ENCODE data around the gene SLC16A3. TPM values are rescaled to one million over a fixed set of nuclear protein-coding genes. Genes with fewer than 3 reads are reported as not detected.

SLC16A3 gene
- total RNA-seq, 1 experiment from 2014 or later, result 28.7 TPM

GRCh38 chr17:82230609-82231311 lies 1.9 kb downstream of the SLC16A3 start (continued):
- no peak for TF ChIP-seq ZBTB21 (CRISPR knock-in tag; IDR thresholded peaks at IDR 0.05; ENCODE audit: borderline replicate concordance)
- TF ChIP-seq MXD4 (CRISPR knock-in tag; IDR thresholded peaks at IDR 0.05; ENCODE audit: borderline replicate concordance), result no peak
- no peak for TF ChIP-seq ATF6 (CRISPR knock-in tag; IDR thresholded peaks at IDR 0.05)
- no peak for TF ChIP-seq ZMAT4 (CRISPR knock-in tag; IDR thresholded peaks at IDR 0.05)
- no peak for TF ChIP-seq ETV6 (CRISPR knock-in tag; IDR thresholded peaks at IDR 0.05)
- TF ChIP-seq GRHL2 (CRISPR knock-in tag; IDR thresholded peaks at IDR 0.05; ENCODE audit: insufficient replicate concordance, severe bottlenecking), result no peak
- no peak for TF ChIP-seq AR (CRISPR knock-in tag; IDR thresholded peaks at IDR 0.05)
- no peak for TF ChIP-seq ATF1 (CRISPR knock-in tag; IDR thresholded peaks at IDR 0.05)
- no peak for TF ChIP-seq CBFB (CRISPR knock-in tag; IDR thresholded peaks at IDR 0.05; ENCODE audit: low read depth)
- TF ChIP-seq ZNF512 (CRISPR knock-in tag; IDR thresholded peaks at IDR 0.05; ENCODE audit: borderline replicate concordance), result no peak
- TF ChIP-seq NR3C1 (CRISPR knock-in tag; conservative IDR thresholded peaks at IDR 0.05; ENCODE audit: low read depth), result no peak
- no peak for TF ChIP-seq FOXJ3 (CRISPR knock-in tag; IDR thresholded peaks at IDR 0.05; ENCODE audit: borderline replicate concordance)
- TF ChIP-seq ZNF121 (CRISPR knock-in tag; IDR thresholded peaks at IDR 0.05), result 0 out of 2 replicates have a peak, but pooled peaks have one; percentile 36
- peak; percentile 73 for TF ChIP-seq GABPB1 (CRISPR knock-in tag; IDR thresholded peaks at IDR 0.05)
- TF ChIP-seq RORB (CRISPR knock-in tag; IDR thresholded peaks at IDR 0.05), result no peak
- TF ChIP-seq ATF3 (CRISPR knock-in tag; conservative IDR thresholded peaks at IDR 0.05), result no peak
- no peak for TF ChIP-seq USF1 (CRISPR knock-in tag; IDR thresholded peaks at IDR 0.05)
- TF ChIP-seq TEAD4 (CRISPR knock-in tag; IDR thresholded peaks at IDR 0.05), result no peak
- TF ChIP-seq ELF4 (CRISPR knock-in tag; IDR thresholded peaks at IDR 0.05; ENCODE audit: low read depth), result 0 out of 2 replicates have a peak, but pooled peaks have one; percentile 34
- no peak; the same call in 1 of the 2 replicates for TF ChIP-seq RELA (CRISPR knock-in tag; IDR thresholded peaks at IDR 0.05; ENCODE audit: borderline replicate concordance)
- TF ChIP-seq ZNF532 (CRISPR knock-in tag; IDR thresholded peaks at IDR 0.05; ENCODE audit: borderline replicate concordance), result no peak
- TF ChIP-seq MLX (CRISPR knock-in tag; IDR thresholded peaks at IDR 0.05), result 0 out of 2 replicates have a peak, but pooled peaks have one; percentile 38
- TF ChIP-seq ZNF671 (CRISPR knock-in tag; IDR thresholded peaks at IDR 0.05), result no peak
- TF ChIP-seq ZSCAN18 (CRISPR knock-in tag; IDR thresholded peaks at IDR 0.05), result 0 out of 2 replicates have a peak, but pooled peaks have one; percentile 4

Data from WTC11 (cell line).